HTR-8/SVneo (cell line): ENCODE results near the gene ETDC.
A peak's percentile ranks its signal among the peaks of the same experiment; 100 is the strongest.

Experiments
- DNase-seq: peaks from one replicate; pipeline ENCODE4 v3.0.0; 2011; ENCODE audit warnings: low spot score, mixed read lengths; ENCODE audit not compliant: insufficient read length
- FAIRE-seq: peaks from 2 replicates; lab custom pipeline; 2011; peaks lifted over from hg19 to GRCh38; lab: Jason Lieb, UNC

The ETDC gene

GRCh38 chrX:135340831-135341230 is 31.6 kb downstream of the ETDC start:
- DNase-seq (no peak), FAIRE-seq (no peak)

DNA sequence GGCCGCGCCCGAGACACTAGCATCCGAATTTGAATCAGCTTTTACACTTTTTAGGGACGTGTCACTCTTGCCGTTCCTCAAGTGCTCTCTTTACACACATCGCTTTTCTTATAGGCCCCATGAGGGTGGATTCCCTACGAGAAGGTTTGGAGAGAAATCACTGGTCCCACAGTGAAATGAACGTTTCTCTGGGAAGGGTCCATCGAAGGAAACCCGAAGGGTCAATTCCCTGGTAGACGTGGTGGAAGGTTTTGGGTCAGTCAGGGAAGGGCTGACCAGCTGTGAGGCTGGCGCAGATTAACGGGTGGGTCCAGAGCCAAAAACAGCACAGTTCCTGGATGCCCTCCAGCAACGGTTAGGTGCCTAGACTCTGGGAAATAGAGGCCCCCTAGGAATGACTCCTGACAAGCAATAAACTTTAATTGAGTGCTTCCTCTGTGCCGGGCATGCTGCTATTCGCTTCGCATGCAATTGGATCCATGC is 35.9 kb downstream of the ETDC start:
- peak; percentile 6 for DNase-seq
- FAIRE-seq = no peak

DNA sequence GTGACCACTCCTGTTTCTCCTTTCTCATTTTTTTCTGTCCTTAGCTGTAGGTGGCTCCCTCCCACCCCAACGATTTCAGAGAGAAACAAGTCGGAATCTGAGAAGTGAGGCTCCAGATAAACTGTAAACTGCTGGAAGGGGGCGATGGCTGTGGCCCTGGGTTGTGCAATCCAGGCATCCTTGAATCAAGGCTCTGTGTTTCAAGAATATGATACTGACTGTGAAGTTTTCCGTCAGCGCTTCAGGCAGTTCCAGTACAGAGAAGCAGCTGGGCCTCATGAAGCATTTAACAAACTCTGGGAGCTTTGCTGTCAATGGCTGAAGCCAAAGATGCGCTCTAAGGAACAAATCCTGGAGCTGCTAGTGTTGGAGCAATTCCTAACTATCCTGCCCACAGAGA is 37.7 kb downstream of the ETDC start:
- DNase-seq (no peak), FAIRE-seq (no peak)

DNA sequence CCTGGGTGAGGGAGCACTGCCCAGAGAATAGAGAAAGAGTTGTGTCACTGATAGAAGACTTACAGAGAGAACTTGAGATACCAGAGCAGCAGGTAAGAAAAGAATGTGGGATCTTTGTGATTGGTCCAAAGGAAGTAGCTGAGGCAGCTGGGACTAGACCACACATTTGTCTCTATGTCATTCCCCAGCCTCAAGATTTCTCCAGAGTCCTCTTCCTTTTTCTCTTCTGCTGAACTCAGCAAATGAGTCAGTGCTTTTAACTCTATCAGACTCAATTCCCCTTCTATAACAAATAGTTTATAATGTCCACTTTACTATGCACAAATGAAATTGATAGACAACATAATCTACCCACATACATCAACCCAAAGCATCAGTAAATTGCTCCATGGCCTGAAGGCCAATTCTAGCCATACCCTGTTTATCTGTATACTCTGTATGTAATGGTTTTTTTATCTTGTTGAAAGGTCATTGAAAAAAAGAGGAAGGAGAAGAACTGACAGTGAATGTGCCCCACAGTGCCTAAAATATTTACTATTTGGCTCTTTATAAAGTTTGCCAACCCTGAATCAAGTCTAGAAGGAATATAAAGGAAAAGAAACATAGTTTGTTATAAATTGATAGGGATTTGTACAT is 38.2 kb downstream of the ETDC start:
- FAIRE-seq (no peak), DNase-seq (no peak)

- DNase-seq = no peak
These were observed 45.0 kb downstream of the ETDC start for GRCh38 chrX:135354288-135354687.

More at GRCh38 chrX:135354288-135354687, 45.0 kb downstream of the ETDC start:
- no peak for FAIRE-seq
